Activated effector memory CD4-positive, alpha-beta T cell treated with anti-CD3 and anti-CD28 coated beads, Interleukin-2, amount 50 U/mL, for 16 hours (primary cell): ENCODE data around the gene MIEN1.
A peak's percentile ranks its signal among the peaks of the same experiment; 100 is the strongest.

Experiments
- DNase-seq: peaks from one replicate; pipeline ENCODE4 v3.0.0-alpha.2; 2020

Gene MIEN1

GRCh38 chr17:39755554-39756379, 25.4 kb upstream of the MIEN1 start:
- peak; percentile 82 for DNase-seq

GRCh38 chr17:39754958-39755553, 24.7 kb upstream of the MIEN1 start:
- no peak for DNase-seq

GRCh38 chr17:39754161-39754957, 24.0 kb upstream of the MIEN1 start:
- peak; percentile 98 for DNase-seq

GRCh38 chr17:39753514-39754160, 23.3 kb upstream of the MIEN1 start:
- DNase-seq, result peak; percentile 91

GRCh38 chr17:39752241-39752881, 22.0 kb upstream of the MIEN1 start:
- peak; percentile 58 for DNase-seq

- peak; percentile 61 for DNase-seq
Measured at GRCh38 chr17:39751637-39752036, 21.3 kb upstream of the MIEN1 start.

GRCh38 chr17:39751016-39751543, 20.7 kb upstream of the MIEN1 start:
- DNase-seq, result peak; percentile 37

GRCh38 chr17:39750131-39751015, 20.0 kb upstream of the MIEN1 start:
- peak; percentile 60 for DNase-seq

GRCh38 chr17:39748444-39749034, 18.2 kb upstream of the MIEN1 start:
- DNase-seq, result peak; percentile 12

- no peak for DNase-seq
Measured at GRCh38 chr17:39747745-39748144, 17.4 kb upstream of the MIEN1 start.

GRCh38 chr17:39746145-39746461, 15.8 kb upstream of the MIEN1 start:
- DNase-seq, result no peak

- DNase-seq, result no peak
Measured at GRCh38 chr17:39745335-39746144, 15.2 kb upstream of the MIEN1 start.

GRCh38 chr17:39744836-39745215, 14.5 kb upstream of the MIEN1 start:
- DNase-seq, result no peak

GRCh38 chr17:39744075-39744835, 13.9 kb upstream of the MIEN1 start:
- no peak for DNase-seq

GRCh38 chr17:39742856-39743436, 12.6 kb upstream of the MIEN1 start:
- no peak for DNase-seq

GRCh38 chr17:39742126-39742855, 12.0 kb upstream of the MIEN1 start:
- no peak for DNase-seq

- DNase-seq, result no peak
Measured at GRCh38 chr17:39740357-39741111, 10.2 kb upstream of the MIEN1 start.
